ENCODE data around the gene PIP4K2C. TPM values are rescaled to one million over a fixed set of nuclear protein-coding genes. Genes with fewer than 3 reads are reported as not detected.

The PIP4K2C gene
- total and polyA plus RNA-seq, 10 of the 15 experiments (the other 5 are each of a cell fraction or from before 2014, with no cell fraction given): 4.8 to 25.1 (median 14.9) TPM

DNA sequence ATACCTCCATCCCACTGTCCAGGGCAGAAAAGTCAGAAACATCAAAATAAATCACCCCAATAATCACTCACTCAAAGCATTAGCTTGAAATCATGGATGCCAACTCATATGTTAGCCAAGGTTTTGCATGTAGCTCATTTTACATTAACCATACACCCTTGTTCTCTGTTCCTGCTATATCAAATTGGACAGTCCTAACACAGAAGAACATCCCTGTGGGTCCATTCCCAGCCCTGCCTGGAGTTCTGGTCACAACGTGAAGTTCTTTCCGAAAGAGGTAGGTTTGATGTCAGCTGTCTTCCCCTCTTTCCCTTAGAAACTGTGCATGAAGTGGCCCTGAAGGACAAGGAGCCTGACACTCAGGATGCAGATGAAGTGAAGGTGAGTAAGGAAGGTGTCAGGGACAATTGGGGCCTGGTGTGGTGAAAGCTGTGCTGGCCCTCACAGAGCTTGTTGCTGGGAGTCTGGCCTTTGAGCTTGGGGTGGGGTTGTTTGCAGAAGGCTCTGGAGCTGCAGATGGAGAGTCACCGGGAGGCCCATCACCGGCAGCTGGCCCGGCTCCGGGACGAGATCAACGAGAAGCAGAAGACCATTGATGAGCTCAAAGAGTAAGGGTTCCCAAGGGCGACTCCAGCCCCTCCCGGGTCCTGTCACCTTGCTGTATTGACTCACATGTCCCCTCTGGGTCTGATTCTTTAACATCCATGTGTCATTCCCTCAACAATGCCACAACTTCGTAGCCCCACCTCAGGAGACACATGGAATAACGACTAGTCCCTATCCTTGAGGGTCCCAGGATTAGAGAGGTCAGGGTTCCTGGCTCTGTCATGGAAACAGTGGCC, 15.0 kb upstream of the PIP4K2C start:
- Histone ChIP-seq H3K9ac (ENCODE audit: control insufficient read depth, insufficient read depth, low read length) (no peak overlapping the region), H3K4me3 (no peak overlapping the region), H3K79me2 (ENCODE audit: control insufficient read depth, insufficient read depth, low read length) (no peaks in the 10 kb centered on the region), H3K4me2 (ENCODE audit: control insufficient read depth, insufficient read depth) (no peak overlapping the region), H3K36me3 (ENCODE audit: control insufficient read depth in 2 of 2, insufficient read depth in 2 of 2, low read length in 1 of 2) (no peaks in the 10 kb centered on the region), H4K20me1 (ENCODE audit: control insufficient read depth, insufficient read depth) (no peaks in the 10 kb centered on the region), H3K4me1 (ENCODE audit: control insufficient read depth, insufficient read depth, low read length) (no peaks in the 10 kb centered on the region), H3K27ac (ENCODE audit: control insufficient read depth, insufficient read depth) (no peak overlapping the region), H3K27me3 (replicated peaks in 1 of 2; ENCODE audit: control insufficient read depth in 2 of 2, insufficient read depth in 2 of 2, low read length in 1 of 2) (no peaks in the 10 kb centered on the region; a peak in 2 of 4 replicates), H3K9me3 (replicated peaks; ENCODE audit: control insufficient read depth, insufficient read depth, low read length) (no peaks in the 10 kb centered on the region), H2AFZ (ENCODE audit: control insufficient read depth, low read depth, low read length) (no peak overlapping the region)
- in situ Hi-C loops (cut with MboI) (no loop called here), intact Hi-C loops (cut with micrococcal nuclease; ENCODE audit: unreplicated experiment) (no loop called here)
- FAIRE-seq (no peak), ATAC-seq (no peak), DNase-seq (ENCODE audit: low read depth, low spot score) (no peak)
- BruUV-seq (replicated peaks): no TSS peak
- ChIA-PET CTCF (interaction anchor here (0.6 to 2.0 kb wide), 7 partner anchors 9 to 170 kb away, joined by 3 to 7 read pairs (median 3); no protein-coding TSS in a partner anchor), SMC1A (ENCODE audit: uncharacterized antibody, unreplicated experiment) (interaction anchor here (1.0 to 1.8 kb wide), 4 partner anchors 30 to 46 kb away, joined by 3 to 6 read pairs (median 4); no protein-coding TSS in a partner anchor), RAD21 (ENCODE audit: unreplicated experiment) (interaction anchor here (1.3 kb wide), 1 partner anchor 117 kb away, joined by 5 read pairs; no protein-coding TSS in a partner anchor), POLR2A (interaction anchor here (0.6 to 0.8 kb wide), 2 partner anchors 14 to 28 kb away, joined by 3 read pairs; partner anchors contain the start of gene DTX3)
- 51% methylated on average over 12 of the region's 12 CpGs for WGBS (ENCODE audit: insufficient coverage, insufficient replicate concordance, low lambda C conversion rate, missing lambda C conversion rate)
- TF ChIP-seq NR2C2 (IDR thresholded peaks at IDR 0.05; ENCODE audit: borderline replicate concordance, control insufficient read depth, insufficient read length, low read depth) (no peak), DPF2 (IDR thresholded peaks at IDR 0.05) (no peak), SPI1 (IDR thresholded peaks at IDR 0.05; ENCODE audit: borderline replicate concordance, insufficient read depth, low read depth, low read length) (no peak), CBFB (IDR thresholded peaks at IDR 0.05; ENCODE audit: low read depth) (no peak), IRF4 (IDR thresholded peaks at IDR 0.05; ENCODE audit: low read depth, low read length) (no peak), BRCA1 (IDR thresholded peaks at IDR 0.05; ENCODE audit: low read depth, low read length) (no peak), ELK1 (IDR thresholded peaks at IDR 0.05; ENCODE audit: low read depth, low read length) (no peak), ZZZ3 (IDR thresholded peaks at IDR 0.05; ENCODE audit: control insufficient read depth, insufficient read length, low read depth) (no peak), ZNF207 (IDR thresholded peaks at IDR 0.05; ENCODE audit: borderline replicate concordance) (no peak), SUZ12 (IDR thresholded peaks at IDR 0.05; ENCODE audit: unreplicated experiment) (no peak), LARP7 (IDR thresholded peaks at IDR 0.05) (no peak), BHLHE40 (IDR thresholded peaks at IDR 0.05; ENCODE audit: borderline replicate concordance in 1 of 2, low read depth in 2 of 2, low read length in 1 of 2) (no peak)
- TF ChIP-seq, protein P1, sequence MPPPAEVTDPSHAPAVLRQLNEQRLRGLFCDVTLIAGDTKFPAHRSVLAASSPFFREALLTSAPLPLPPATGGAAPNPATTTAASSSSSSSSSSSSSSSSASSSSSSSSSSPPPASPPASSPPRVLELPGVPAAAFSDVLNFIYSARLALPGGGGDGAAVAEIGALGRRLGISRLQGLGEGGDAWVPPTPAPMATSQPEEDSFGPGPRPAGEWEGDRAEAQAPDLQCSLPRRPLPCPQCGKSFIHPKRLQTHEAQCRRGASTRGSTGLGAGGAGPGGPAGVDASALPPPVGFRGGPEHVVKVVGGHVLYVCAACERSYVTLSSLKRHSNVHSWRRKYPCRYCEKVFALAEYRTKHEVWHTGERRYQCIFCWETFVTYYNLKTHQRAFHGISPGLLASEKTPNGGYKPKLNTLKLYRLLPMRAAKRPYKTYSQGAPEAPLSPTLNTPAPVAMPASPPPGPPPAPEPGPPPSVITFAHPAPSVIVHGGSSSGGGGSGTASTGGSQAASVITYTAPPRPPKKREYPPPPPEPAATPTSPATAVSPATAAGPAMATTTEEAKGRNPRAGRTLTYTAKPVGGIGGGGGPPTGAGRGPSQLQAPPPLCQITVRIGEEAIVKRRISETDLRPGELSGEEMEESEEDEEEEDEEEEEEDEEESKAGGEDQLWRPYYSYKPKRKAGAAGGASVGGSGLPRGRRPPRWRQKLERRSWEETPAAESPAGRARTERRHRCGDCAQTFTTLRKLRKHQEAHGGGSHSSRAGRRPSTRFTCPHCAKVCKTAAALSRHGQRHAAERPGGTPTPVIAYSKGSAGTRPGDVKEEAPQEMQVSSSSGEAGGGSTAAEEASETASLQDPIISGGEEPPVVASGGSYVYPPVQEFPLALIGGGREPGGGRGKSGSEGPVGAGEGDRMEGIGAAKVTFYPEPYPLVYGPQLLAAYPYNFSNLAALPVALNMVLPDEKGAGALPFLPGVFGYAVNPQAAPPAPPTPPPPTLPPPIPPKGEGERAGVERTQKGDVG (CRISPR knock-in tag; IDR thresholded peaks at IDR 0.05): no peak
- TF ChIP-seq, protein P2, sequence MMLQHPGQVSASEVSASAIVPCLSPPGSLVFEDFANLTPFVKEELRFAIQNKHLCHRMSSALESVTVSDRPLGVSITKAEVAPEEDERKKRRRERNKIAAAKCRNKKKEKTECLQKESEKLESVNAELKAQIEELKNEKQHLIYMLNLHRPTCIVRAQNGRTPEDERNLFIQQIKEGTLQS (IDR thresholded peaks at IDR 0.05; ENCODE audit: borderline replicate concordance, extremely low read depth, low read depth, low read length): no peak
- TF ChIP-seq, protein P3, sequence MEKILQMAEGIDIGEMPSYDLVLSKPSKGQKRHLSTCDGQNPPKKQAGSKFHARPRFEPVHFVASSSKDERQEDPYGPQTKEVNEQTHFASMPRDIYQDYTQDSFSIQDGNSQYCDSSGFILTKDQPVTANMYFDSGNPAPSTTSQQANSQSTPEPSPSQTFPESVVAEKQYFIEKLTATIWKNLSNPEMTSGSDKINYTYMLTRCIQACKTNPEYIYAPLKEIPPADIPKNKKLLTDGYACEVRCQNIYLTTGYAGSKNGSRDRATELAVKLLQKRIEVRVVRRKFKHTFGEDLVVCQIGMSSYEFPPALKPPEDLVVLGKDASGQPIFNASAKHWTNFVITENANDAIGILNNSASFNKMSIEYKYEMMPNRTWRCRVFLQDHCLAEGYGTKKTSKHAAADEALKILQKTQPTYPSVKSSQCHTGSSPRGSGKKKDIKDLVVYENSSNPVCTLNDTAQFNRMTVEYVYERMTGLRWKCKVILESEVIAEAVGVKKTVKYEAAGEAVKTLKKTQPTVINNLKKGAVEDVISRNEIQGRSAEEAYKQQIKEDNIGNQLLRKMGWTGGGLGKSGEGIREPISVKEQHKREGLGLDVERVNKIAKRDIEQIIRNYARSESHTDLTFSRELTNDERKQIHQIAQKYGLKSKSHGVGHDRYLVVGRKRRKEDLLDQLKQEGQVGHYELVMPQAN (conservative IDR thresholded peaks at IDR 0.05): no peak
